OCI-LY7 (cell line): ENCODE measurements around the gene TMEM61. TPM values are rescaled to one million over a fixed set of nuclear protein-coding genes. Genes with fewer than 3 reads are reported as not detected.

Experiments
- BruUV-seq: library from RNA; stranded (reverse); fragments of 400-500 nt; replicated peaks from 2 replicates; lab custom pipeline; 2021; lab: Mats Ljungman, UMichigan
- CTCF ChIA-PET: fragments of 300-600 bp; sonication (Branson Sonifier 250); formaldehyde crosslinking; loops from one replicate; lab custom pipeline; 2022; ENCODE audit warnings: antibody characterized with exemption; ENCODE audit not compliant: unreplicated experiment; lab: Charles Lee
- POLR2A ChIA-PET: fragments of 300-600 bp; sonication (Branson Sonifier 250); formaldehyde crosslinking; loops from one replicate; lab custom pipeline; 2022; ENCODE audit warnings: antibody characterized with exemption; lab: Charles Lee
- DNase-seq: peaks from one replicate; pipeline ENCODE4 v3.0.0-alpha.2; 2015; ENCODE audit warnings: low spot score
- H2AFZ ChIP-seq: fragments of 200-600 bp; sonication (generic), shearing (Covaris generic); 2 replicates; pipeline ENCODE4 v1.6.1; 2014; ENCODE audit warnings: mild to moderate bottlenecking, antibody characterized with exemption, low read length, moderate library complexity
- H3K27ac ChIP-seq: fragments of 200-600 bp; sonication (generic); 2 replicates; pipeline ENCODE4 v1.5.1; 2014; ENCODE audit warnings: mixed run types, low read depth, mild to moderate bottlenecking, moderate library complexity, low read length, inconsistent platforms; ENCODE audit not compliant: poor library complexity, severe bottlenecking
- H3K36me3 ChIP-seq: fragments of 200-600 bp; sonication (generic); 2 replicates; pipeline ENCODE4 v1.6.1; 2014; ENCODE audit warnings: mild to moderate bottlenecking, antibody characterized with exemption, low read length, moderate library complexity, mixed read lengths; ENCODE audit not compliant: insufficient read depth
- H3K4me1 ChIP-seq: fragments of 200-600 bp; sonication (generic); 2 replicates; pipeline ENCODE4 v1.5.1; 2014; ENCODE audit warnings: mild to moderate bottlenecking, low read length; ENCODE audit not compliant: insufficient read depth, poor library complexity, severe bottlenecking
- H3K4me2 ChIP-seq: fragments of 200-600 bp; sonication (generic); 2 replicates; pipeline ENCODE4 v1.6.1; 2014; ENCODE audit warnings: mild to moderate bottlenecking, low read length
- H3K4me3 ChIP-seq: fragments of 200-600 bp; sonication (generic); 2 replicates; pipeline ENCODE4 v1.5.1; 2014; ENCODE audit warnings: mild to moderate bottlenecking, low read depth, low read length; ENCODE audit not compliant: poor library complexity, severe bottlenecking
- H3K79me2 ChIP-seq: fragments of 200-600 bp; sonication (generic); 2 replicates; pipeline ENCODE4 v1.6.1; 2016; ENCODE audit warnings: low read depth, mild to moderate bottlenecking, low read length, moderate library complexity, mixed read lengths; ENCODE audit not compliant: insufficient read depth
- H3K9me2 ChIP-seq: fragments of 200-600 bp; sonication (generic); 2 replicates; pipeline ENCODE4 v1.6.1; 2016; ENCODE audit warnings: mild to moderate bottlenecking, low read length, mixed read lengths; ENCODE audit not compliant: insufficient read depth
- H3K9me3 ChIP-seq: fragments of 200-600 bp; sonication (generic); 2 replicates; pipeline ENCODE4 v1.6.1; 2014; ENCODE audit warnings: mild to moderate bottlenecking, mixed run types, low read length, mixed read lengths
- H4K20me1 ChIP-seq: fragments of 200-600 bp; sonication (generic); 2 replicates; pipeline ENCODE4 v1.6.1; 2014; ENCODE audit warnings: mild to moderate bottlenecking, antibody characterized with exemption, low read length, moderate library complexity, mixed read lengths; ENCODE audit not compliant: insufficient read depth
- EZH2phosphoT487 ChIP-seq: fragments of 200-600 bp; sonication (generic); IDR thresholded peaks from 2 replicates; pipeline ENCODE4 v1.6.1; 2018; ENCODE audit warnings: low read depth, borderline replicate concordance, mild to moderate bottlenecking, mixed run types, antibody characterized with exemption, low read length, moderate library complexity, mixed read lengths
- intact Hi-C: fragments of 100-400 bp; cut with micrococcal nuclease; formaldehyde crosslinking; loops from one replicate; pipeline ENCODE4 v1.10.0; 2022; ENCODE audit not compliant: unreplicated experiment
- total RNA-seq, 2 experiments: library from RNA; depleted of rRNA in 1 of 2; stranded (reverse); fragments of >200 nt in 1 of 2; shearing (Covaris generic) in 1 of 2; gene quantifications; 2 replicates each; pipeline ENCODE4 v1.2.3, GENCODE V29; 2014 to 2022
- TF ChIP-seq, protein P1 (sequence below): fragments of 200-600 bp; sonication (generic); conservative IDR thresholded peaks from 2 replicates; pipeline ENCODE4 v1.5.1; 2014; ENCODE audit warnings: mild to moderate bottlenecking, antibody characterized with exemption, low read length, moderate library complexity, mixed read lengths

Gene TMEM61
- total RNA-seq, 2 experiments from 2014 or later, result not detected

DNA sequence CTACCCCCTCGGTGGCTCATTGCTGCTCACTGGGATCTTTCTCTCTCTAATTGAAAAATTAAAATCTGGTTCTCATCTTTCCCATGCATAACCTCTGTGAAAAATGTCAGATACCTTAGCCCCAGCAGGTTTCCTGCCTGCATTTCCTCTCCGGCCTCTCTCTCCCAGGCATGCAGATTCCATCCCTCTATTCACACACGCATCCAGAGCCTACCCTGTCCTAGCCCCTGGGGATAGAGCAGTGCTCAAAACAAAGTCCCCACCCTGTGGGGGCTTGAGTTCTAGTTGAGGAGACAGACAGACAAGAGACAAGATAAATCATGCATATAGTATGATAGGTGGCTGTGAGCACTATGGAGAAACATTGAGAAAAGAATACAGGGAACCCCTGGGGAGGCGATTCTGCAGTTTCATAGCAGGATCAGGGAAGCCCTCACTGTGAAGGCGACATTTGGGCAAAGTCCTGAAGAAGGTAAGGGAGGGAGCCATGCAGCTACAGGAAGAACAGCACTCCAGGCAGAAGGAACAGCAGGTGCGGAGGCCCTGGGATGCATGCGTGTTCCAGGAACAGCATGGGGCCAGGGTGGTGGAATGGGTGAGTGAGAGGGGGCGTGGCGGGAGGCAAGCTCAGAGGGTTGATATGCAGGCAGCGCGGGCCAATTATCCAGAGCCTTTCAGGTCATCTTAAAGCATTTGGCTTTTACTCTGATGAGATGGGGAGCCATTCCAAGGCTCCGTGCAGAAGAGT is 14.8 kb downstream of the TMEM61 start:
- Histone ChIP-seq H3K4me2 (no peak overlapping the region), H3K9me2 (no peaks in the 10 kb centered on the region), H2AFZ (no peak overlapping the region), H3K79me2 (no peaks in the 10 kb centered on the region), H4K20me1 (no peaks in the 10 kb centered on the region), H3K9me3 (no peaks in the 10 kb centered on the region), H3K4me1 (no peaks in the 10 kb centered on the region), H3K36me3 (no peaks in the 10 kb centered on the region), H3K27ac (no peak overlapping the region), H3K4me3 (no peak overlapping the region)
- POLR2A ChIA-PET, result no interaction called here
- TF ChIP-seq, protein P1, sequence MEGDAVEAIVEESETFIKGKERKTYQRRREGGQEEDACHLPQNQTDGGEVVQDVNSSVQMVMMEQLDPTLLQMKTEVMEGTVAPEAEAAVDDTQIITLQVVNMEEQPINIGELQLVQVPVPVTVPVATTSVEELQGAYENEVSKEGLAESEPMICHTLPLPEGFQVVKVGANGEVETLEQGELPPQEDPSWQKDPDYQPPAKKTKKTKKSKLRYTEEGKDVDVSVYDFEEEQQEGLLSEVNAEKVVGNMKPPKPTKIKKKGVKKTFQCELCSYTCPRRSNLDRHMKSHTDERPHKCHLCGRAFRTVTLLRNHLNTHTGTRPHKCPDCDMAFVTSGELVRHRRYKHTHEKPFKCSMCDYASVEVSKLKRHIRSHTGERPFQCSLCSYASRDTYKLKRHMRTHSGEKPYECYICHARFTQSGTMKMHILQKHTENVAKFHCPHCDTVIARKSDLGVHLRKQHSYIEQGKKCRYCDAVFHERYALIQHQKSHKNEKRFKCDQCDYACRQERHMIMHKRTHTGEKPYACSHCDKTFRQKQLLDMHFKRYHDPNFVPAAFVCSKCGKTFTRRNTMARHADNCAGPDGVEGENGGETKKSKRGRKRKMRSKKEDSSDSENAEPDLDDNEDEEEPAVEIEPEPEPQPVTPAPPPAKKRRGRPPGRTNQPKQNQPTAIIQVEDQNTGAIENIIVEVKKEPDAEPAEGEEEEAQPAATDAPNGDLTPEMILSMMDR, result no peak
- no peak for TF ChIP-seq EZH2phosphoT487
- no TSS peak for BruUV-seq
- intact Hi-C loops, result no loop called here
- no peak for DNase-seq
- CTCF ChIA-PET, result no interaction called here

DNA sequence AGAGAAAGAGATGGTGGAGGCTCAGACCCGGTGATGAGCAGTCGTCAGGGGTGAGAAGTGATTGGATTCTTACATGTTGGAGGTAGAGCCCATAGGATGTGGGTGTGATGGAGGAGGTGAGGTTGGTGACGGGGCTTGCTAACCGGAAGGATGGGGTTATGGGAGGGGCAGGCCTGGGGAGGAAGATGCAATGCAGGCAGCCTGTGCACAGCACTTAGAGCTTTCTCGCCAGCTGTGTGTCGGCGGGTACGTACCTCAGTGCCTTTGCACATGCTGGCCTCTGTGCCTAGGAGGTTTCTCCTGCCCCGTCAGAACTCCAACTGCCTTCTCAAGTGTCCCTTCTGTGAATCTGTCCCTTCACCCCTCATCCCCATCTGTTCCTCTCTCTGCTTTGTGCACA is 15.4 kb downstream of the TMEM61 start:
- H2AFZ ChIP-seq, result no peak overlapping the region
- no peak for TF ChIP-seq EZH2phosphoT487
- ChIA-PET CTCF (interaction anchor here (1.1 to 1.7 kb wide), 3 partner anchors 9 to 51 kb away, joined by 4 to 5 read pairs (median 4); no protein-coding TSS in a partner anchor), POLR2A (no interaction called here)
- no peak overlapping the region for H3K4me2 ChIP-seq
- no peaks in the 10 kb centered on the region for H3K4me1 ChIP-seq
- no peaks in the 10 kb centered on the region for H4K20me1 ChIP-seq
- no peak overlapping the region for H3K27ac ChIP-seq
- no peak for DNase-seq
- no peaks in the 10 kb centered on the region for H3K9me2 ChIP-seq
- intact Hi-C loops, result loop anchor here (1.0 kb wide), 2 partner anchors 46 to 51 kb away; no protein-coding TSS in a partner anchor
- BruUV-seq, result no TSS peak
- no peaks in the 10 kb centered on the region for H3K9me3 ChIP-seq
- no peak overlapping the region for H3K4me3 ChIP-seq
- no peaks in the 10 kb centered on the region for H3K79me2 ChIP-seq
- no peaks in the 10 kb centered on the region for H3K36me3 ChIP-seq

DNA sequence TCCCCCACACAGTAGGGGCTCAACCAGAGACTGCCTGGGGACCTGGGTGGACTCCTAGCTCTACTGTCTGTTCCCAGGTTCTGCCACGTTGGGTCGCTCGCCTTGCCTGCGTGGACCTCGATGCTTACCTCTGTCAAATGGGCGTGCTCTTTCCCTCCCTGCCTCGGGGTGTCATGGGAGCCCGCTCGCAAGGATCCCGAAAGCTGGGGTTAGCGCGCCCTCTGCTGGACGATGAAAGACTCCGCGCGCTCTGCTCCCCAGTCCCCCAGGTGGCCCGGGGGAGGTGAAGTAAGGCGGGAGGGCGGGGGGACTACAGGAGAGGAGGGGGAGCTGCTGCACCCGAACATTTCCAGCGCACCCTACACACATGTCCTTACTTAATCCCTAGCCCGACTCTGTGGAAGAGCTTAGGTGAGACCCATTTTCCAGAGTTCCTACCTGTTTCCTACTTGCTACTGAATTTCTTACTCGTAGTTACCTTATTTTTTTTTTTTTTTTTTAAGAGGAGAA is 16.0 kb downstream of the TMEM61 start:
- Histone ChIP-seq H3K4me2 (no peak overlapping the region), H3K9me3 (no peaks in the 10 kb centered on the region), H3K79me2 (no peaks in the 10 kb centered on the region), H3K4me3 (no peak overlapping the region), H3K4me1 (no peaks in the 10 kb centered on the region), H4K20me1 (no peaks in the 10 kb centered on the region), H3K9me2 (no peaks in the 10 kb centered on the region), H2AFZ (no peak overlapping the region), H3K27ac (no peak overlapping the region), H3K36me3 (no peaks in the 10 kb centered on the region)
- intact Hi-C loops, result loop anchor here (1.0 kb wide), 2 partner anchors 46 to 51 kb away; no protein-coding TSS in a partner anchor
- CTCF ChIA-PET, result interaction anchor here (0.9 to 1.7 kb wide), 4 partner anchors 10 to 52 kb away, joined by 3 to 5 read pairs (median 4); no protein-coding TSS in a partner anchor
- TF ChIP-seq, protein P1, result peak; percentile 88
- TF ChIP-seq EZH2phosphoT487, result no peak
- POLR2A ChIA-PET, result no interaction called here
- BruUV-seq, result no TSS peak
- DNase-seq, result peak; percentile 75
